ENCODE results near the gene DNM3.

DNA sequence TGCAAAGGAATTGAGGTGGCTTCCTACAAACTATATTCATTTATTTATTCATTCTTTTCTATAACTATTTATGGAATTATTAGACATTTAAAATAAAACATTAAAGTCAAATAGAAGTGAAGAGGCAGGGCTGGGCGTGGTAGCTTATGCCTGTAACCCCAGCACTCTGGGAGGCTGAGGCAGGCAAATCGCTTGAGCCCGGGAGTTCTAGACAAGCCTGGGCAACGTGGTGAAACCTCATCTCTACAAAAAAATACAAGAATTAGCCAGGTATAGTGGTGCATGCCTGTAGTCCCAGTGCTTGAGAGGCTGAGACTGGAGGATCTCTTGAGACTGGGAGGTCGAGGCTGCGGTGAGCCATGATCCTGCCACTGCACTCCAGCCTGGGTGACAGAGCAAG, 23.8 kb downstream of the DNM3 start:
- no peak for TF ChIP-seq EZH2phosphoT487 (IDR thresholded peaks at IDR 0.05; ENCODE audit: low read length)
- TF ChIP-seq, protein P1, sequence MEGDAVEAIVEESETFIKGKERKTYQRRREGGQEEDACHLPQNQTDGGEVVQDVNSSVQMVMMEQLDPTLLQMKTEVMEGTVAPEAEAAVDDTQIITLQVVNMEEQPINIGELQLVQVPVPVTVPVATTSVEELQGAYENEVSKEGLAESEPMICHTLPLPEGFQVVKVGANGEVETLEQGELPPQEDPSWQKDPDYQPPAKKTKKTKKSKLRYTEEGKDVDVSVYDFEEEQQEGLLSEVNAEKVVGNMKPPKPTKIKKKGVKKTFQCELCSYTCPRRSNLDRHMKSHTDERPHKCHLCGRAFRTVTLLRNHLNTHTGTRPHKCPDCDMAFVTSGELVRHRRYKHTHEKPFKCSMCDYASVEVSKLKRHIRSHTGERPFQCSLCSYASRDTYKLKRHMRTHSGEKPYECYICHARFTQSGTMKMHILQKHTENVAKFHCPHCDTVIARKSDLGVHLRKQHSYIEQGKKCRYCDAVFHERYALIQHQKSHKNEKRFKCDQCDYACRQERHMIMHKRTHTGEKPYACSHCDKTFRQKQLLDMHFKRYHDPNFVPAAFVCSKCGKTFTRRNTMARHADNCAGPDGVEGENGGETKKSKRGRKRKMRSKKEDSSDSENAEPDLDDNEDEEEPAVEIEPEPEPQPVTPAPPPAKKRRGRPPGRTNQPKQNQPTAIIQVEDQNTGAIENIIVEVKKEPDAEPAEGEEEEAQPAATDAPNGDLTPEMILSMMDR (IDR thresholded peaks at IDR 0.05; ENCODE audit: low read length): no peak
